Astrocyte of the spinal cord (primary cell): ENCODE results near the gene SDCBP2.

Experiments used
- DNase-seq: peaks from one replicate; pipeline ENCODE4 v3.0.0; 2011; ENCODE audit warnings: low read depth, low spot score
- H3K4me3 ChIP-seq: 2 replicates; pipeline ENCODE4 v1.5.1; 2011; ENCODE audit warnings: low read depth, mild to moderate bottlenecking, low read length, moderate library complexity
- CTCF ChIP-seq: IDR thresholded peaks from 2 replicates; pipeline ENCODE4 v1.5.1; 2012; ENCODE audit warnings: low read depth, mild to moderate bottlenecking, low read length, inconsistent platforms
- in situ Hi-C: cut with HindIII; loops from 2 replicates; pipeline ENCODE4 v1.10.0; 2017; ENCODE audit warnings: low sequenced_read_pairs

The SDCBP2 gene

GRCh38 chr20:1296117-1296610 is 32.8 kb downstream of the SDCBP2 start:
- no peak overlapping the region for H3K4me3 ChIP-seq
- no peak for TF ChIP-seq CTCF
- DNase-seq: no peak
- in situ Hi-C loops: no loop called here

GRCh38 chr20:1295276-1295930 is 33.5 kb downstream of the SDCBP2 start:
- no peak for TF ChIP-seq CTCF
- no peak overlapping the region for H3K4me3 ChIP-seq
- no peak for DNase-seq
- in situ Hi-C loops: no loop called here

- no peak for DNase-seq
- no peak for TF ChIP-seq CTCF
- in situ Hi-C loops: no loop called here
- H3K4me3 ChIP-seq: no peak overlapping the region
These were observed 34.4 kb downstream of the SDCBP2 start for GRCh38 chr20:1294497-1294896.

- H3K4me3 ChIP-seq: no peak overlapping the region
- no peak for TF ChIP-seq CTCF
- in situ Hi-C loops: no loop called here
- DNase-seq: no peak
These were observed 35.1 kb downstream of the SDCBP2 start for GRCh38 chr20:1293641-1294379.

GRCh38 chr20:1292620-1293019 is 36.3 kb downstream of the SDCBP2 start:
- in situ Hi-C loops: no loop called here
- no peak for DNase-seq
- TF ChIP-seq CTCF: no peak
- H3K4me3 ChIP-seq: no peak overlapping the region

- H3K4me3 ChIP-seq: no peak overlapping the region
- TF ChIP-seq CTCF: no peak
- in situ Hi-C loops: no loop called here
- peak; percentile 18 for DNase-seq
These were observed 37.7 kb downstream of the SDCBP2 start for GRCh38 chr20:1291191-1291741.
